Duodenal mucosa (tissue), 2 donors: Measurements from ENCODE around the gene SCN2A.

ENCODE experiments used
- H3K27ac ChIP-seq: one replicate; pipeline ENCODE4 v1.7.0; 2013; ENCODE audit warnings: low read depth, low read length
- H3K27me3 ChIP-seq, 2 donors: one replicate each; pipeline ENCODE4 v1.7.0; 2013; ENCODE audit warnings: low read length in 2 of 2, control low read depth in 1 of 2; ENCODE audit not compliant: insufficient read depth in 2 of 2, control insufficient read depth in 1 of 2
- H3K36me3 ChIP-seq, 2 donors: one replicate each; pipeline ENCODE4 v1.7.0; 2013; ENCODE audit warnings: low read length in 2 of 2, control low read depth in 1 of 2; ENCODE audit not compliant: insufficient read depth in 2 of 2, control insufficient read depth in 1 of 2
- H3K4me1 ChIP-seq, 2 donors: one replicate each; pipeline ENCODE4 v1.7.0; 2013; ENCODE audit warnings: low read length in 2 of 2, control low read depth in 1 of 2; ENCODE audit not compliant: insufficient read depth in 2 of 2, control insufficient read depth in 1 of 2
- H3K4me3 ChIP-seq, 2 donors: one replicate each; pipeline ENCODE4 v1.7.0; 2013; ENCODE audit warnings: low read length in 2 of 2, low read depth in 1 of 2
- H3K9ac ChIP-seq, 2 donors: one replicate each; pipeline ENCODE4 v1.7.0; 2013; ENCODE audit warnings: low read length in 2 of 2, low read depth in 1 of 2
- H3K9me3 ChIP-seq, 2 donors: one replicate each; pipeline ENCODE4 v1.7.0; 2013; ENCODE audit warnings: low read length in 2 of 2, control low read depth in 1 of 2; ENCODE audit not compliant: control insufficient read depth in 1 of 2

SCN2A gene

DNA sequence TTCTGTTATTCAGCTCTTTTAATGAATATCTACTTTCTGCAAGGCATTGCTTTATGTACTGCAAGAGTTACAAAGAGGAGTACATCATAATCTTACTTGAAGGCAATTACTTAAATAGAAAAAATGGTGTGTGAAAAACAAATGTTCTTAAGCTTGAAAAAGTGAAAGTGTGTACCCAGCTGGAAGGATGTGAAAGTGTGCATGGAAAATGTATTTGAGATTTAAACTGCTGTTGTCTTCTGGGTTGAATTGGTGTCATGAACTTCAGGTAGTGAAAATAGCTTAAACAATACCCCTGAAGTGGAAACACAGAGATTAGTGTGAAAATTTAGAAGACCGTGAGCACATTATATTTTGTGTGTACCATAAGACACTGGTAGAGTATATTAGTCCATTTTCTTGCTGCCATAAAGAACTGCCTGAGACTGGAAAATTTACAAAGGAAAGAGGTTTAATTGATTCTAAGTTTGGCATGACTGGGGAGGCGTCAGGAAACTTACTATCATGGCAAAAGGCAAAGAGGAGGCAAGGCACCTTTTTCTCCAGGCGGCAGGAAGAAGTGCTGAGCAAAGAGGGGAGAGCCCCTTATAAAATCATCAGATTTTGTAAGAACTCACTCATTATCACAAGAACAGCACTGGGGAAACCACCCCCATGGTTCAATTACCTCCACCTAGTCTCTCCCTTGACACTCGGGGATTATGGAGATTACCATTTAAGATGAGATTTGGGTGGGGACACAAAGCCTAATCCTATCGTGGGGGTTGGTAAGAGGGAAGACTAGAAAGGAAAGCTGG, 38.8 kb downstream of the SCN2A start:
- Histone ChIP-seq H3K27ac (no peak overlapping the region), H3K36me3 (no peaks in the 10 kb centered on the region), H3K4me3 (no peak overlapping the region), H3K9me3 (no peaks in the 10 kb centered on the region), H3K4me1 (no peaks in the 10 kb centered on the region), H3K27me3 (no peaks in the 10 kb centered on the region), H3K9ac (no peak overlapping the region)

DNA sequence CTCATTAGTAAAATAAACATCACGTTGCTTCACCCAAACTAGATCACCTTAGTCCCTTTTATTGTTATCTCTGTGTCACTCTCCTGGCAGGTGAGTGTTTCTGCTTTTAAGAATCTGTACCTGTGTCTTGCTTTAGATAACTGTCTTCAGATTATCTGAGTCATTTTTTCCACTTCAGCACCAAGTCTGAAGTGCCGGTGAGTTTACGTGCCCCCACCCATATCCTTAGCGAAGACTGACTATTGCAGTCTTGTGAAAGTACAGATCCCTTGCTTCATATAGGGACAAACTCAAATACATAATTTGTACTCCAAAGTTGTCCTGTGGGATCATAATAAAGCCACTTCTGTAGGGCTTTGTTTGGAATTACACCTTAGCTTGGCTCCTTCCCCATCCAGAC, 41.1 kb downstream of the SCN2A start:
- Histone ChIP-seq H3K4me3 (no peak overlapping the region), H3K27me3 (no peaks in the 10 kb centered on the region), H3K9ac (no peak overlapping the region), H3K36me3 (no peaks in the 10 kb centered on the region), H3K4me1 (no peaks in the 10 kb centered on the region), H3K9me3 (no peaks in the 10 kb centered on the region), H3K27ac (no peak overlapping the region)

DNA sequence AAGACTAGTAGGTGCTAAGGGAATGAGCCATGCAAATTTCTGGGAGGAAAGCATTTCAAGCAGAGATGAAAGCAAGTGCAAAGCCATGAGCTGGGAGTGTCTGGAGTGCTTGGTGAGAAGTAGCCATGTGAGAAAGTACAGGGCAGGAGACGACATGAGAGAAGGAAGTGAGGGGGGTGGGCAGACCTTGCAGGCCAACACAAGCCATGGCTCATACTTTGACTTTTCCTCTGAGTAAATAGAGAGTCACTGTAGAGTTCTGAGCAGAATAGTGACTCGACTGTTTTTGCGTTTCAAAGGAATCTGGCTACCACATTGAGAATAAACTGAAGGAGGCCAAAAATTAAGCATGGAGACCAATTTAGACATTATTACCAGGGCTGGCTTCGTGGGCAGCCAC, 42.2 kb downstream of the SCN2A start:
- H3K27me3 ChIP-seq: no peaks in the 10 kb centered on the region
- H3K4me1 ChIP-seq: no peaks in the 10 kb centered on the region
- H3K36me3 ChIP-seq: no peaks in the 10 kb centered on the region
- H3K9ac ChIP-seq: no peak overlapping the region
- H3K4me3 ChIP-seq: no peak overlapping the region
- no peak overlapping the region for H3K27ac ChIP-seq
- H3K9me3 ChIP-seq: no peaks in the 10 kb centered on the region

DNA sequence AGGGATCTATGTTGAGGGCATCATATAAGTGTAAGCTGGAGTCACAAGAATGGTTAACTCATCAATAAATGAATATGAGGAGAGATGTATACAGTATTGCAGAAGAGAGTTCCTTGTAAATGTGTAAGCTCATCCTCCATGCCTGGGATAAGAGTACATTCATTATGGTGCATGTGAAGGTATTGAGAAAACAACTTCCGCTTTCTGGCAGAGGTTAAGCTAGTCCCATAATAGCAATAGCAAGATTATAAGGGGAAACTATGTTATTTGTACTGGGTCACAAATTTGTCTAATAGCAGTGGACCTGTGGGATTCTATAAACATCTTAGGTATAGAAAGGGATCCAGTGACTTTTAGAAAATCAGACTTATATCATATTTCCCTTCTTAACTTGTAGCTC, 44.1 kb downstream of the SCN2A start:
- no peaks in the 10 kb centered on the region for H3K4me1 ChIP-seq
- H3K27me3 ChIP-seq: no peaks in the 10 kb centered on the region
- no peak overlapping the region for H3K27ac ChIP-seq
- H3K9ac ChIP-seq: no peak overlapping the region
- no peak overlapping the region for H3K4me3 ChIP-seq
- H3K36me3 ChIP-seq: no peaks in the 10 kb centered on the region
- H3K9me3 ChIP-seq: no peaks in the 10 kb centered on the region

DNA sequence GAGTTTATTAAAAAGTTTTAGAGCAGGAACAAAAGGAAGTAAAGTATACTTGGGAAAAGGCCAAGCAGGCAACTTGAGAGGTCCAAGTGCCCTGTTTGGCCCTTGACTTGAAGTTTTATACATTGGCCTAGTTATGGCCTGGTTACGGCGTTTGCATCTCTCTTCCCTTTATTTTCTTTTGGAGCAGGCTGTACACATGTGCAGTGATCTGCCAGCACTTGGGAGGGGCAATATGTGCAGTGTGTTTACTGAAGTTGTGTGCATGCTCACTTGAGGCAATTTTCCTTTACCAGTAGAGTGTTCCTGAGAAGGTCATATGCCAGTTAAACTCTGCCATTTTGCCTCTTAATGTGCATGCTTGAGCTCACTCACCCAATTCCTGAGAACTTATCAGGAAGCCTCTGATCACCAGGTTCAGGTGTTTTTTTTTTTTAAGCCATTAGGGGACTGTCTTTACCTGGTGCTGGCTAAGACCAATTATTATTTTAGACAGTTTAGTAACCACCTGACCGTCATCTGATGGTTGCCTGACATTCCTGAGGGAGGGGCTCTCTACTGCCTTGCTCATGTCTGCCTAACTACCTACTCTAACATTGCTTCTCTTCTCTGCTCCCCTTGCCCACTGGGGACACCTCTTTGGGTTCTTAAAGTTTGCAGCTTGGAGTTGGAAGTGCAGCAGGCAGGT, 48.0 kb downstream of the SCN2A start:
- H3K4me3 ChIP-seq: no peak overlapping the region
- H3K27me3 ChIP-seq: no peaks in the 10 kb centered on the region
- H3K9ac ChIP-seq: no peak overlapping the region
- H3K4me1 ChIP-seq: no peaks in the 10 kb centered on the region
- no peaks in the 10 kb centered on the region for H3K36me3 ChIP-seq
- H3K9me3 ChIP-seq: no peaks in the 10 kb centered on the region
- no peak overlapping the region for H3K27ac ChIP-seq

DNA sequence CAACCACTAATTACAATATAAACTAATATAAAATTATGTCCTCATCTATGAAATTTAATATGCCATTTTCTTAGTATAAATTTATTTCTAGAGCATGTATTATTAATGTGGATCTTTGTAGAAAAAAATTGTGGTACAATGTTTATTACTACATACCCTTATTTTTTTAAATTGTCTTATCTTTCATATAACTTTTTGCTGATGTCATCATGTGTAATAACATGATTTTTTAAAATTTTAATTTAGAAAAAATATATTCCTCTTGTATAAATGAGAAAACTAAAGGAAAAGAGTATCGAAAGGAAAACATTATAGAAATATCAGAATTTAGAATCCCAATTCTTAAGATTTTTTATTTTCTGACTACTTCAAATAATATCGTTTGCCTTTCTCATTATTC, 49.9 kb downstream of the SCN2A start:
- Histone ChIP-seq H3K27ac (no peak overlapping the region), H3K36me3 (no peaks in the 10 kb centered on the region), H3K9me3 (no peaks in the 10 kb centered on the region), H3K4me1 (no peaks in the 10 kb centered on the region), H3K4me3 (no peak overlapping the region), H3K9ac (no peak overlapping the region), H3K27me3 (no peaks in the 10 kb centered on the region)

DNA sequence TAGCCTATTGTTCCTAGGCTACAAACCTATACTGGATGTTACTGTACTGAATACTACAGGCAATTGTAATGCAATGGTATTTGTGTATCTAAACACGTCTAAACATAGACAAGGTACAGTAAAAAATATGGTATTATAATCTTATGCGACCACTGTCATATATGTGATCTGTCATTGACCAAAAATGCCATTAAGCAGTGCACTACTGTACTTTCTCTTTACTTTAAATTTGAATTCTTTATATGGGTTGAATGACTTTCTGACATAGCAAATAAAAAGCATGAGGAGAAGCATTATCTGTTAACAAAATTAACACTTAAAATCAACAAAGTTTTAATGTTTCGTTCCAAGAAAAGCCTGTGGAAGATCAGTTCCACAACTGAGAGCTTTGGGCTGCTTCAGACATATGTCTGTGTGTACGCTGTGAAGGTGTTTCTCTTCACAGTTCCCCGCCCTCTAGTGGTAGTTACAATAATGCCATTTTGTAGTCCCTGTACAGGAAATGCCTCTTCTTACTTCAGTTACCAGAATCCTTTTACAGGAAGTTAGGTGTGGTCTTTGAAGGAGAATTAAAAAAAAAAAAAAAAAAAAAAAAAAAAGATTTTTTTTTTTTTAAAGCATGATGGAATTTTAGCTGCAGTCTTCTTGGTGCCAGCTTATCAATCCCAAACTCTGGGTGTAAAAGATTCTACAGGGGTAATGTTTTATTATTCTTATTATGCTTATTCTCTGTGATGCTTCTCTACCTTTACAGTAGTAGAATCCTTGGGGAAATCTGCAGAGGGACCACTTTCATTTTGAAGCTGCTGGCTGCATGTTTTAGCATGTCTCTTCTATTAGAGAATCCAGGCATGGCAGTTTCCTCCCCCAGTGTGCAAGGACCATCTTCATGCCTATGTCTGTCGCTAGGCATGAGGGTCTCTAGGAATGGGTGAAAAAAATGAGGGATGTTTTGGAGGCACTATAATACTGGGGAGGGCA, 54.5 kb downstream of the SCN2A start:
- Histone ChIP-seq H3K9me3 (no peaks in the 10 kb centered on the region), H3K4me3 (no peak overlapping the region), H3K36me3 (no peaks in the 10 kb centered on the region), H3K4me1 (no peaks in the 10 kb centered on the region), H3K27ac (no peak overlapping the region), H3K9ac (no peak overlapping the region), H3K27me3 (no peaks in the 10 kb centered on the region)

DNA sequence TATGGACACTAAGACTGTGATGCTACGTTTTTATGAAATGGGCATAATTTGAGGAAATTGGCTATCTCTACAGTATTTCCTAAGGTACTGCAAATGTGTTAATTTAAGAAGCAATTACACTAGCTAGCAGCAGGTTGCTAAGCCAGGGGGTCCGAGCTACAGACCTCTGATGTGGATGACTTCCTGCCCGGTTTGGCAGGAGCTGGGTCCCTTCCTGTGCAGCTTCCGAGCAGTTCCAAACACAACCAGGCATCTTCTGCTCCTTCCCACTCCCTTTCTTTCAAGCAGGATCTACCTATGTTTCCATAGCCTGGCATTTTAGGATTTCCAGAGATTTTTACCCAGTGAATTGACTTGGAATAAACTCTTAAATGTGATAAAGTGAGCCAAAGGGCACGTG, 55.7 kb downstream of the SCN2A start:
- H3K4me1 ChIP-seq: no peaks in the 10 kb centered on the region
- no peaks in the 10 kb centered on the region for H3K36me3 ChIP-seq
- no peaks in the 10 kb centered on the region for H3K9me3 ChIP-seq
- no peak overlapping the region for H3K9ac ChIP-seq
- H3K4me3 ChIP-seq: no peak overlapping the region
- H3K27ac ChIP-seq: no peak overlapping the region
- H3K27me3 ChIP-seq: no peaks in the 10 kb centered on the region

DNA sequence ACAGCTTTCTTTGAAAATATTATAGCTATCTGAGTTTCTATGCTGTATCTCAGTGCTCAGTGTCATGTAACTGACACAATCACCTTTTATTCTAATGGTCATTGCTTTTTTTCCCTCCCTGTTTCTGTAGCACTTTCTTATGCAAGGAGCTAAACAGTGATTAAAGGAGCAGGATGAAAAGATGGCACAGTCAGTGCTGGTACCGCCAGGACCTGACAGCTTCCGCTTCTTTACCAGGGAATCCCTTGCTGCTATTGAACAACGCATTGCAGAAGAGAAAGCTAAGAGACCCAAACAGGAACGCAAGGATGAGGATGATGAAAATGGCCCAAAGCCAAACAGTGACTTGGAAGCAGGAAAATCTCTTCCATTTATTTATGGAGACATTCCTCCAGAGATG, 56.4 kb downstream of the SCN2A start:
- no peaks in the 10 kb centered on the region for H3K36me3 ChIP-seq
- no peak overlapping the region for H3K9ac ChIP-seq
- H3K4me1 ChIP-seq: no peaks in the 10 kb centered on the region
- H3K27me3 ChIP-seq: no peaks in the 10 kb centered on the region
- no peak overlapping the region for H3K4me3 ChIP-seq
- H3K9me3 ChIP-seq: no peaks in the 10 kb centered on the region
- H3K27ac ChIP-seq: no peak overlapping the region
